Astrocyte (in vitro differentiated cells and primary cell): ENCODE data around the gene GDF10.

Experiments
- CTCF ChIP-seq: IDR thresholded peaks from 2 replicates; pipeline ENCODE4 v1.5.1; 2011; ENCODE audit warnings: low read depth, mild to moderate bottlenecking, inconsistent platforms, low read length, moderate library complexity; ENCODE audit not compliant: insufficient read depth
- EZH2 ChIP-seq: IDR thresholded peaks from 2 replicates; pipeline ENCODE4 v1.6.1; 2012; ENCODE audit warnings: mild to moderate bottlenecking, low read length, inconsistent platforms; ENCODE audit not compliant: insufficient read depth

GRCh38 chr10:47286591-47287315 is 13.2 kb upstream of the GDF10 start:
- TF ChIP-seq CTCF (no peak), EZH2 (no peak)
